IPS-20b (cell line): ENCODE measurements around the gene TRAPPC14.

Experiments used
- H3K27ac ChIP-seq: one replicate; pipeline ENCODE4 v1.5.1; 2013; ENCODE audit warnings: low read length
- H3K27me3 ChIP-seq: 2 replicates; pipeline ENCODE4 v1.6.1; 2013; ENCODE audit warnings: mild to moderate bottlenecking, low read length, inconsistent platforms; ENCODE audit not compliant: insufficient read depth
- H3K36me3 ChIP-seq: 2 replicates; pipeline ENCODE4 v1.6.1; 2013; ENCODE audit warnings: low read depth, mild to moderate bottlenecking, inconsistent platforms, low read length, moderate library complexity; ENCODE audit not compliant: insufficient read depth
- H3K4me1 ChIP-seq: 2 replicates; pipeline ENCODE4 v1.6.1; 2013; ENCODE audit warnings: mild to moderate bottlenecking, control low read depth, inconsistent platforms, low read length, moderate library complexity; ENCODE audit not compliant: insufficient read depth
- H3K4me3 ChIP-seq: 2 replicates; pipeline ENCODE4 v1.5.1; 2013; ENCODE audit warnings: mild to moderate bottlenecking, low read length, inconsistent platforms
- H3K9ac ChIP-seq: 2 replicates; pipeline ENCODE4 v1.6.1; 2013; ENCODE audit warnings: low read depth, mild to moderate bottlenecking, inconsistent platforms, low read length, moderate library complexity
- H3K9me3 ChIP-seq: 2 replicates; pipeline ENCODE4 v1.6.1; 2013; ENCODE audit warnings: mild to moderate bottlenecking, low read depth, low read length, inconsistent platforms; ENCODE audit not compliant: insufficient read depth

TRAPPC14 gene

GRCh38 chr7:100157334-100158228 lies 942 bp downstream of the TRAPPC14 start:
- peaks cover 44% of the 10 kb centered on the region for H3K36me3 ChIP-seq
- no peaks in the 10 kb centered on the region for H3K9me3 ChIP-seq
- no peak overlapping the region for H3K27ac ChIP-seq
- H3K4me3 ChIP-seq = peak overlapping the region; percentile 74
- 0 out of 2 replicates have a peak, but pooled peaks cover 9% of the 10 kb centered on the region for H3K4me1 ChIP-seq
- peak overlapping the region; percentile 72; the same call in 1 of the 2 replicates for H3K9ac ChIP-seq
- H3K27me3 ChIP-seq = no peaks in the 10 kb centered on the region

GRCh38 chr7:100157069-100157333 lies 1.5 kb downstream of the TRAPPC14 start:
- Histone ChIP-seq H3K9ac (peak overlapping the region; percentile 72; the same call in 1 of the 2 replicates), H3K4me3 (peak overlapping the region; percentile 74; the same call in 1 of the 2 replicates), H3K36me3 (peaks cover 50% of the 10 kb centered on the region), H3K27ac (no peak overlapping the region), H3K9me3 (no peaks in the 10 kb centered on the region), H3K27me3 (no peaks in the 10 kb centered on the region), H3K4me1 (0 out of 2 replicates have a peak, but pooled peaks cover 9% of the 10 kb centered on the region)

- peaks cover 55% of the 10 kb centered on the region for H3K36me3 ChIP-seq
- no peaks in the 10 kb centered on the region for H3K27me3 ChIP-seq
- H3K4me1 ChIP-seq = 0 out of 2 replicates have a peak, but pooled peaks cover 9% of the 10 kb centered on the region
- no peak overlapping the region for H3K4me3 ChIP-seq
- H3K9me3 ChIP-seq = no peaks in the 10 kb centered on the region
- H3K9ac ChIP-seq = peak overlapping the region; percentile 72; the same call in 1 of the 2 replicates
- H3K27ac ChIP-seq = no peak overlapping the region
Observed at GRCh38 chr7:100156331-100157068, 2.0 kb downstream of the TRAPPC14 start.

- no peak overlapping the region for H3K9ac ChIP-seq
- H3K36me3 ChIP-seq = peaks cover 56% of the 10 kb centered on the region
- H3K4me3 ChIP-seq = no peak overlapping the region
- no peak overlapping the region for H3K27ac ChIP-seq
- no peaks in the 10 kb centered on the region for H3K9me3 ChIP-seq
- H3K27me3 ChIP-seq = no peaks in the 10 kb centered on the region
- H3K4me1 ChIP-seq = 0 out of 2 replicates have a peak, but pooled peaks cover 9% of the 10 kb centered on the region
Observed at GRCh38 chr7:100155553-100156317, 2.8 kb downstream of the TRAPPC14 start.

GRCh38 chr7:100154651-100155491 lies 3.7 kb downstream of the TRAPPC14 start:
- Histone ChIP-seq H3K9me3 (no peaks in the 10 kb centered on the region), H3K36me3 (peaks cover 62% of the 10 kb centered on the region), H3K4me1 (peaks cover 14% of the 10 kb centered on the region; the same call in 1 of the 2 replicates), H3K9ac (no peak overlapping the region), H3K27ac (no peak overlapping the region), H3K27me3 (no peaks in the 10 kb centered on the region), H3K4me3 (no peak overlapping the region)

GRCh38 chr7:100153708-100154535 lies 4.6 kb downstream of the TRAPPC14 start:
- Histone ChIP-seq H3K36me3 (peaks cover 62% of the 10 kb centered on the region), H3K4me3 (no peak overlapping the region), H3K27ac (no peak overlapping the region), H3K27me3 (no peaks in the 10 kb centered on the region), H3K4me1 (peaks cover 14% of the 10 kb centered on the region; the same call in 1 of the 2 replicates), H3K9me3 (no peaks in the 10 kb centered on the region), H3K9ac (no peak overlapping the region)

- H3K27ac ChIP-seq = no peak overlapping the region
- H3K4me3 ChIP-seq = no peak overlapping the region
- H3K9me3 ChIP-seq = no peaks in the 10 kb centered on the region
- peaks cover 14% of the 10 kb centered on the region; the same call in 1 of the 2 replicates for H3K4me1 ChIP-seq
- H3K9ac ChIP-seq = no peak overlapping the region
- H3K27me3 ChIP-seq = no peaks in the 10 kb centered on the region
- peaks cover 62% of the 10 kb centered on the region for H3K36me3 ChIP-seq
Observed at GRCh38 chr7:100152937-100153666, 5.4 kb downstream of the TRAPPC14 start.

GRCh38 chr7:100152404-100152803 lies 6.1 kb downstream of the TRAPPC14 start:
- Histone ChIP-seq H3K4me3 (no peak overlapping the region), H3K4me1 (peaks cover 11% of the 10 kb centered on the region; the same call in 1 of the 2 replicates), H3K36me3 (peaks cover 62% of the 10 kb centered on the region), H3K27ac (no peak overlapping the region), H3K27me3 (no peaks in the 10 kb centered on the region), H3K9me3 (no peaks in the 10 kb centered on the region), H3K9ac (no peak overlapping the region)

- Histone ChIP-seq H3K4me3 (peak within 1 kb of the TSS; percentile 96), H3K9ac (peak within 1 kb of the TSS; percentile 94), H3K36me3 (peaks cover 29% of the 10 kb centered on the region), H3K27ac (peak within 1 kb of the TSS; percentile 82), H3K27me3 (no peaks in the 10 kb centered on the region), H3K4me1 (peaks cover 4% of the 10 kb centered on the region; the same call in 1 of the 2 replicates), H3K9me3 (no peaks in the 10 kb centered on the region)
Observed at GRCh38 chr7:100148559-100149328, 9.8 kb downstream of the TRAPPC14 start, which contains the start of gene LAMTOR4. Gene LAMTOR4 (plus strand): TSS chr7:100148918. CDS start chr7:100148973, 55 bp downstream.
